SH-SY5Y (cell line): Measurements from ENCODE around the gene PPP1R12C.

Experiments used
- GATA2 ChIP-seq: IDR thresholded peaks from 2 replicates; pipeline ENCODE4 v1.6.1; 2011; ENCODE audit warnings: mild to moderate bottlenecking, low read depth, low read length
- GATA3 ChIP-seq: IDR thresholded peaks from 2 replicates; pipeline ENCODE4 v1.6.1; 2011; ENCODE audit warnings: low read depth, mild to moderate bottlenecking, low read length, moderate library complexity

DNA sequence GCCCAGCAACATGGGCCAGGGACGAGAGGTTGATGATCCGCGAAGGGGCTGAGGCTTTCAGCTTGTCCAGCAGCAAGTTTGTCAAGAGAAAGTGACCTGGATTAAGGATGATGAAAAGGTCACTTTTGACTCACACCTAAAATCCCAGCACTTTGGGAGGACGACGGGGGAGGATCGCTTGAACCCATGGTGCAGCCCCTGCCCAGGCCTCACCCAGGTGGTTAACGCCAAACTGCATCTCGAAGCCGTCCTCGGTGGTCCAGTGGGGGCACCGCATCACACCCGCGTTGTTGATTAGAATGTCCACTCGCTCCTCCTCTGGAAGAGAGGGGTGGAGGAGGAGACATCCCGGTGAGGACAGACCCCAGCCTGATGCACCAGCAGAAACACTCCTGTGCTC, 69.0 kb downstream of the PPP1R12C start:
- TF ChIP-seq GATA2: no peak
- no peak for TF ChIP-seq GATA3
